Measurements from ENCODE around the gene SLC22A31.

The SLC22A31 gene

GRCh38 chr16:89210165-89210903 is 10.0 kb upstream of the SLC22A31 start:
- no peak for TF ChIP-seq CTCF (conservative IDR thresholded peaks at IDR 0.05)
- H3K27ac ChIP-seq = no peak overlapping the region

- TF ChIP-seq CTCF (conservative IDR thresholded peaks at IDR 0.05) = no peak
- H3K27ac ChIP-seq = no peak overlapping the region
These were observed 9.2 kb upstream of the SLC22A31 start for GRCh38 chr16:89209522-89210044.

GRCh38 chr16:89207993-89208392 is 7.7 kb upstream of the SLC22A31 start:
- TF ChIP-seq CTCF (conservative IDR thresholded peaks at IDR 0.05) = no peak
- H3K27ac ChIP-seq = no peak overlapping the region

- TF ChIP-seq CTCF (conservative IDR thresholded peaks at IDR 0.05) = no peak
- no peak overlapping the region for H3K27ac ChIP-seq
These were observed 2.3 kb upstream of the SLC22A31 start for GRCh38 chr16:89202422-89203215.

- H3K27ac ChIP-seq = no peak overlapping the region
- TF ChIP-seq CTCF (conservative IDR thresholded peaks at IDR 0.05) = no peak
These were observed 1.4 kb upstream of the SLC22A31 start for GRCh38 chr16:89201439-89202377.

- no peak overlapping the region for H3K27ac ChIP-seq
- no peak for TF ChIP-seq CTCF (conservative IDR thresholded peaks at IDR 0.05)
These were observed 594 bp upstream of the SLC22A31 start for GRCh38 chr16:89200850-89201411.
